MCF 10A (cell line): ENCODE measurements around the gene UFM1. TPM values are rescaled to one million over a fixed set of nuclear protein-coding genes. Genes with fewer than 3 reads are reported as not detected.
"Not testable (repeated sequence)": the region's sequence is repeated elsewhere in the genome, so short reads cannot be mapped to it uniquely, and the experiment has no call there.

ENCODE experiments used
- BruUV-seq: library from RNA; stranded (reverse); fragments of 400-500 nt; replicated peaks from 2 replicates; lab custom pipeline; 2021; lab: Mats Ljungman, UMichigan
- CTCF ChIA-PET: fragments of 300-600 bp; sonication (Branson Sonifier 250); formaldehyde crosslinking; extraction: SDS; loops from one replicate; lab custom pipeline; 2021; ENCODE audit warnings: antibody characterized with exemption, inconsistent platforms; lab: Yijun Ruan, JAX
- POLR2A ChIA-PET: fragments of 300-600, 350-650 bp; sonication (Branson Sonifier 250); formaldehyde crosslinking; extraction: SDS; loops from one replicate; lab custom pipeline; 2020; ENCODE audit warnings: antibody characterized with exemption, inconsistent platforms; lab: Yijun Ruan, JAX
- DNase-seq: peaks from one replicate; pipeline ENCODE4 v3.0.0-alpha.2; 2018; ENCODE audit not compliant: unreplicated experiment
- H3K27ac Mint-ChIP-seq: one replicate; pipeline ENCODE4 v1.8.0; 2022; ENCODE audit warnings: mild to moderate bottlenecking, low read depth, mixed read lengths; ENCODE audit not compliant: unreplicated experiment
- H3K27me3 Mint-ChIP-seq: one replicate; pipeline ENCODE4 v1.8.0; 2022; ENCODE audit warnings: mixed read lengths; ENCODE audit not compliant: insufficient read depth, unreplicated experiment
- H3K36me3 Mint-ChIP-seq: one replicate; pipeline ENCODE4 v1.8.0; 2022; ENCODE audit warnings: mild to moderate bottlenecking, moderate library complexity, mixed read lengths; ENCODE audit not compliant: insufficient read depth, unreplicated experiment
- H3K4me1 Mint-ChIP-seq: one replicate; pipeline ENCODE4 v1.8.0; 2022; ENCODE audit warnings: mixed read lengths; ENCODE audit not compliant: insufficient read depth, unreplicated experiment
- H3K4me3 Mint-ChIP-seq: one replicate; pipeline ENCODE4 v1.8.0; 2022; ENCODE audit warnings: mild to moderate bottlenecking, moderate library complexity, mixed read lengths; ENCODE audit not compliant: unreplicated experiment
- H3K9me3 Mint-ChIP-seq: one replicate; pipeline ENCODE4 v1.8.0; 2022; ENCODE audit warnings: mixed read lengths; ENCODE audit not compliant: unreplicated experiment
- CTCF ChIP-seq: fragments of 200-600 bp; IDR thresholded peaks from one replicate; pipeline ENCODE4 v1.8.0; 2022; ENCODE audit warnings: antibody characterized with exemption, mild to moderate bottlenecking; ENCODE audit not compliant: unreplicated experiment
- intact Hi-C: fragments of 100-400 bp; cut with micrococcal nuclease; formaldehyde crosslinking; loops from 2 replicates; pipeline ENCODE4 v1.14.1; 2022
- total RNA-seq: library from RNA; stranded (reverse); gene quantifications from 2 replicates; pipeline ENCODE4 v1.2.3, GENCODE V29; 2022

Gene UFM1
- total RNA-seq, 1 experiment from 2014 or later: 129 TPM

GRCh38 chr13:38308736-38309135 is 40.9 kb upstream of the UFM1 start:
- peak; percentile 83 for DNase-seq
- intact Hi-C loops: loop anchor here (5.0 kb wide), 1 partner anchor 609 kb away; no protein-coding TSS in a partner anchor
- Mint-ChIP-seq H3K36me3 (no peaks in the 10 kb centered on the region), H3K4me1 (peaks cover 7% of the 10 kb centered on the region), H3K27ac (no peak overlapping the region), H3K9me3 (peaks cover 7% of the 10 kb centered on the region), H3K27me3 (no peaks in the 10 kb centered on the region), H3K4me3 (no peak overlapping the region)
- CTCF ChIA-PET: no interaction called here
- no peak for TF ChIP-seq CTCF
- no TSS peak for BruUV-seq
- POLR2A ChIA-PET: interaction anchor here (1.0 to 1.9 kb wide), 2 partner anchors 12 to 40 kb away, joined by 3 to 8 read pairs; partner anchors contain the start of gene UFM1

GRCh38 chr13:38309397-38309796 is 40.3 kb upstream of the UFM1 start:
- no peak for TF ChIP-seq CTCF
- no peaks in the 10 kb centered on the region for H3K27me3 Mint-ChIP-seq
- H3K4me1 Mint-ChIP-seq: peaks cover 7% of the 10 kb centered on the region
- no peak overlapping the region for H3K27ac Mint-ChIP-seq
- intact Hi-C loops: loop anchor here (5.0 kb wide), 1 partner anchor 608 kb away; no protein-coding TSS in a partner anchor
- no peak for DNase-seq
- no peak overlapping the region for H3K4me3 Mint-ChIP-seq
- H3K36me3 Mint-ChIP-seq: no peaks in the 10 kb centered on the region
- ChIA-PET POLR2A (interaction anchor here (1.9 kb wide), 1 partner anchor 40 kb away, joined by 8 read pairs; the partner anchor contains the start of gene UFM1), CTCF (no interaction called here)
- H3K9me3 Mint-ChIP-seq: peaks cover 7% of the 10 kb centered on the region
- no TSS peak for BruUV-seq

- H3K27ac Mint-ChIP-seq, BruUV-seq, DNase-seq, H3K4me3 Mint-ChIP-seq, H3K27me3 Mint-ChIP-seq, CTCF ChIA-PET, H3K36me3 Mint-ChIP-seq, H3K9me3 Mint-ChIP-seq, H3K4me1 Mint-ChIP-seq, intact Hi-C loops: not testable (repeated sequence)
- POLR2A ChIA-PET: interaction anchor here (0.6 to 1.4 kb wide), 2 partner anchors 37 to 86 kb away, joined by 3 read pairs; no protein-coding TSS in a partner anchor
Measured at GRCh38 chr13:38311175-38311574, 38.5 kb upstream of the UFM1 start.

GRCh38 chr13:38316129-38316528 is 33.5 kb upstream of the UFM1 start:
- intact Hi-C loops: no loop called here
- ChIA-PET CTCF (no interaction called here), POLR2A (no interaction called here)
- no peak for TF ChIP-seq CTCF
- Mint-ChIP-seq H3K4me1 (no peaks in the 10 kb centered on the region), H3K36me3 (no peaks in the 10 kb centered on the region), H3K4me3 (no peak overlapping the region), H3K27ac (no peak overlapping the region), H3K27me3 (no peaks in the 10 kb centered on the region), H3K9me3 (no peaks in the 10 kb centered on the region)
- BruUV-seq: no TSS peak
- no peak for DNase-seq
